CD4-positive, alpha-beta memory T cell (primary cell): ENCODE results near the gene CCSER1. TPM values are rescaled to one million over a fixed set of nuclear protein-coding genes. Genes with fewer than 3 reads are reported as not detected.

Experiments used
- CTCF ChIA-PET: fragments of 350-600 bp; sonication (Branson Sonifier 250); formaldehyde crosslinking; loops from one replicate; lab custom pipeline; 2021; ENCODE audit warnings: inconsistent platforms; ENCODE audit not compliant: partially characterized antibody; lab: Charles Lee
- POLR2A ChIA-PET: fragments of 350-600 bp; sonication (Branson Sonifier 250); formaldehyde crosslinking; loops from one replicate; lab custom pipeline; 2021; ENCODE audit not compliant: partially characterized antibody; lab: Charles Lee
- DNase-seq, 5 donors: peaks; one replicate each; pipeline versions ENCODE4 v3.0.0 to v3.0.0-alpha.2; 2020 to 2022; ENCODE audit warnings: mixed read lengths in 1 of 5
- H3K27ac ChIP-seq: one replicate; pipeline ENCODE4 v1.7.0; 2013; ENCODE audit warnings: low read depth, low read length
- H3K27me3 ChIP-seq: 2 replicates; pipeline ENCODE4 v1.7.0; 2013; ENCODE audit warnings: mild to moderate bottlenecking, low read length, moderate library complexity; ENCODE audit not compliant: insufficient read depth
- H3K36me3 ChIP-seq: 2 replicates; pipeline ENCODE4 v1.7.0; 2013; ENCODE audit warnings: mild to moderate bottlenecking, low read length, moderate library complexity; ENCODE audit not compliant: insufficient read depth
- H3K4me1 ChIP-seq: 2 replicates; pipeline ENCODE4 v1.7.0; 2013; ENCODE audit warnings: mild to moderate bottlenecking, low read length, moderate library complexity; ENCODE audit not compliant: insufficient read depth
- H3K4me3 ChIP-seq, 2 donors: one replicate each; pipeline ENCODE4 v1.7.0; 2013; ENCODE audit warnings: low read length in 2 of 2, mild to moderate bottlenecking in 1 of 2
- H3K9me3 ChIP-seq, 2 donors: one replicate each; pipeline ENCODE4 v1.7.0; 2013; ENCODE audit warnings: low read length in 2 of 2, control low read depth in 1 of 2; ENCODE audit not compliant: control insufficient read depth in 1 of 2
- H3K27ac Mint-ChIP-seq, 7 donors: one replicate each; pipeline ENCODE4 v1.8.0; 2020 to 2021; ENCODE audit warnings: mixed read lengths in 7 of 7, mild to moderate bottlenecking in 6 of 7, inconsistent platforms in 3 of 7, moderate library complexity in 3 of 7
- H3K27me3 Mint-ChIP-seq, 2 donors: one replicate each; pipeline ENCODE4 v1.8.0; 2020 to 2021; ENCODE audit warnings: mixed read lengths in 2 of 2
- H3K36me3 Mint-ChIP-seq, 2 donors: one replicate each; pipeline ENCODE4 v1.8.0; 2020 to 2021; ENCODE audit warnings: mixed read lengths in 2 of 2, inconsistent platforms in 1 of 2, mild to moderate bottlenecking in 1 of 2
- H3K4me1 Mint-ChIP-seq, 4 donors: one replicate each; pipeline ENCODE4 v1.8.0; 2020 to 2021; ENCODE audit warnings: mixed read lengths in 4 of 4, mild to moderate bottlenecking in 1 of 4
- H3K4me3 Mint-ChIP-seq, 8 donors: one replicate each; pipeline ENCODE4 v1.8.0; 2020 to 2021; ENCODE audit warnings: mixed read lengths in 8 of 8, mild to moderate bottlenecking in 7 of 8, moderate library complexity in 6 of 8, inconsistent platforms in 3 of 8
- H3K9me3 Mint-ChIP-seq, 8 donors: one replicate each; pipeline ENCODE4 v1.8.0; 2020 to 2021; ENCODE audit warnings: mixed read lengths in 8 of 8, mild to moderate bottlenecking in 5 of 8, inconsistent platforms in 3 of 8, moderate library complexity in 1 of 8
- intact Hi-C: fragments of 100-400 bp; cut with micrococcal nuclease; formaldehyde crosslinking; loops from one replicate; pipeline ENCODE4 v1.15.1; 2023
- polyA plus RNA-seq, 2 donors: library from polyadenylated mRNA; unstranded; fragments of 300-500 nt; fragmentation: Illumina TruSeq; gene quantifications; one replicate each; pipeline ENCODE4 v1.2.3, GENCODE V29; 2021
- total RNA-seq, 2 experiments: library from RNA; stranded (reverse); gene quantifications; one replicate each; pipeline ENCODE4 v1.2.3, GENCODE V29; 2021

CCSER1 gene
- total and polyA plus RNA-seq, 4 experiments from 2014 or later: 0.47 to 2.0 (median 1.7) TPM; not detected in 1

DNA sequence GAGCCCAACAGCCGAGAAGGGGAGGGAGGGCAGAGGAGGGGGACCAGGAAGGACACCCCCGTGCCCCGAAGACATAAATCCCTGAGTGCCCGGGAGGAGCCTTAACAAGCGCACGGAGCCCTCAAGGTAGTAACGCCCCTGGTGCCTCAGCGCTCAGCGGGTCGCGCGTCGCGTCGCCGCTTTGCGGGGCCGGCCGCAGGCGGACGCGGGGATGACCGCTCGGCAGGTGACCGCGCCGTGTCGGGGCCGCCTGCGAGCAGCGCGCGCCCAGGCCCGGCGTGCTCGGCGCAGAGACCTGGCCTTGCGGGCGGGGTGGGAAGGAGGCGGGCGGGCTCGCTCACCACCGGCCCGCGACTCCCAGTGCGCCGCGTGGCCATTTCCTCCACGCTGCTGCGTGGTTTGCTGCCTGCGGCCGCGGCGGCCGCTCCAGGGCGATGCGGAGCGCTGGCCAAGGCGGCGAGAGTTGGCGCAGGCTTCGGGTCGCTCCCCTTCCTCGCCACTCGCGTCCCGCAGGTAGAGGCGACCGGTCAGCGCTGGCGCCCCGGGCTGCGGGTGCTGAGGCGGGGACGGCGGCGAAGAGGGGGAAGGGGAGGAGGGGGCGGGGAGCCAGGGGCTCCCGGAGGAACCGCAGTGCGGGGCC, 632 bp downstream of the CCSER1 start:
- Mint-ChIP-seq H3K36me3 (no peaks in the 10 kb centered on the region), H3K4me3 (peak overlapping the region; percentile 83 to 96 (median 86)), H3K27me3 (peaks cover 25 to 27% of the 10 kb centered on the region in 2 donors), H3K27ac (peak overlapping the region in 6 of 7 donors; percentile 54 to 93 (median 74)), H3K4me1 (peaks cover 16 to 28% (median 19%) of the 10 kb centered on the region in 4 donors), H3K9me3 (no peaks in the 10 kb centered on the region)
- Histone ChIP-seq H3K4me1 (peaks cover 18% of the 10 kb centered on the region), H3K27ac (no peak overlapping the region), H3K36me3 (no peaks in the 10 kb centered on the region), H3K4me3 (peak overlapping the region in 1 of 2 donors; percentile 43), H3K9me3 (no peaks in the 10 kb centered on the region), H3K27me3 (no peaks in the 10 kb centered on the region)
- intact Hi-C loops: loop anchor here (2.0 kb wide), 1 partner anchor 1017 kb away; the partner anchor contains the start of gene TIGD2
- ChIA-PET POLR2A (interaction anchor here (0.7 kb wide), 1 partner anchor 83 kb away, joined by 3 read pairs; no protein-coding TSS in a partner anchor), CTCF (no interaction called here)
- no peak for DNase-seq

DNA sequence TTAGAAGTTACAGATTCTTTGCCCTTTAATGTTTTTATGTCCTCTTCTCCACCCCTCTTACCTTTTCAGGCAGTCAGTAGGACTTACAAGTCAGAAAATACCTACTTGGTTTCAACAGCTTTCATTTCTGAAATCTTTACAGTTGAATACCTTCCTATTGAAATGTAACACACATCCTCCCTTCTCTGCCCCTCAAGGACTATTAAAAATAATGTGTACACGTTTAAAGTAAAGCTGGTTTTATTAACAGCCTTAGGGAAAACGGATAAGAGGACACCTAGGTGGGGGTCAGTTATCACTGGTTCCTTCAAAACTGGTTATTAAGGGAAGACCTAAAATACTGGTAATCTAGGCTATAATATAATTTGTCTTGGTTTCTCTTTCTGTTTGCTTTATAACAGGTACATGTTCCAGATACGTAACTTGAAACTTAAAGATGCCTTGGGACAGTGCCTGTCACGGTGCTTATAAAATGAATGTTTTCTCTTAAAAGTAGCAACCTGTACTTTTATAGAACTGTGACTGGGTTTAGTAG, 1.8 kb downstream of the CCSER1 start:
- Mint-ChIP-seq H3K27ac (peak overlapping the region in 5 of 7 donors; percentile 50 to 85 (median 58)), H3K4me1 (peaks cover 16 to 28% (median 19%) of the 10 kb centered on the region in 4 donors), H3K9me3 (peaks cover 0 to 2% (median 0%) of the 10 kb centered on the region in 8 donors), H3K27me3 (peaks cover 25 to 26% of the 10 kb centered on the region in 2 donors), H3K4me3 (peak overlapping the region; percentile 71 to 87 (median 82)), H3K36me3 (no peaks in the 10 kb centered on the region)
- POLR2A ChIA-PET: no interaction called here
- DNase-seq: no peak
- intact Hi-C loops: loop anchor here (2.0 kb wide), 1 partner anchor 1018 kb away; the partner anchor contains the start of gene TIGD2
- H3K36me3 ChIP-seq: no peaks in the 10 kb centered on the region
- peaks cover 18% of the 10 kb centered on the region for H3K4me1 ChIP-seq
- H3K27ac ChIP-seq: no peak overlapping the region
- CTCF ChIA-PET: no interaction called here
- no peak overlapping the region for H3K4me3 ChIP-seq
- H3K9me3 ChIP-seq: no peaks in the 10 kb centered on the region
- no peaks in the 10 kb centered on the region for H3K27me3 ChIP-seq

DNA sequence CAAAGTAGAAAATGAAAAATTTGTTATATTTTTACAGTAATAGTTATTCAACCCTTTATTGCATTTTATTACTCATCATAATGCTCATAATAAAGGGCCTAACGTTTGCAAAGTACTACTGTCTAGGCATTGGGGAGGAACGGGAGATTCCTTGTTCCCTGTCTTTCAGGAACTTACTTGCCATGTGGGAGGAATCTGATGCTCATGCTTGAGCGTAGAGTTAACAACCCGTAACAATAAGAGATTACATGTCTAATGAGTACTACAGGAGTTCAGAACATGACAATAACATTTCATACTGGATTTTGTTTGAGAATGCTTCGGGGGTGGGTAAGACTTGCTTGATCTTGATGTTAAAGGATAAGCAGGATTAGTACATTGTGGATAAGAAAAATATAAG, 2.9 kb downstream of the CCSER1 start:
- H3K27me3 ChIP-seq: no peaks in the 10 kb centered on the region
- H3K4me3 ChIP-seq: no peak overlapping the region
- intact Hi-C loops: no loop called here
- H3K9me3 ChIP-seq: no peaks in the 10 kb centered on the region
- no peak overlapping the region for H3K27ac ChIP-seq
- CTCF ChIA-PET: no interaction called here
- Mint-ChIP-seq H3K4me1 (peaks cover 16 to 28% (median 19%) of the 10 kb centered on the region in 4 donors), H3K36me3 (no peaks in the 10 kb centered on the region), H3K9me3 (peaks cover 0 to 2% (median 0%) of the 10 kb centered on the region in 8 donors), H3K4me3 (no peak overlapping the region), H3K27me3 (peaks cover 24 to 25% of the 10 kb centered on the region in 2 donors), H3K27ac (no peak overlapping the region)
- DNase-seq: no peak
- peaks cover 18% of the 10 kb centered on the region for H3K4me1 ChIP-seq
- POLR2A ChIA-PET: no interaction called here
- H3K36me3 ChIP-seq: no peaks in the 10 kb centered on the region

DNA sequence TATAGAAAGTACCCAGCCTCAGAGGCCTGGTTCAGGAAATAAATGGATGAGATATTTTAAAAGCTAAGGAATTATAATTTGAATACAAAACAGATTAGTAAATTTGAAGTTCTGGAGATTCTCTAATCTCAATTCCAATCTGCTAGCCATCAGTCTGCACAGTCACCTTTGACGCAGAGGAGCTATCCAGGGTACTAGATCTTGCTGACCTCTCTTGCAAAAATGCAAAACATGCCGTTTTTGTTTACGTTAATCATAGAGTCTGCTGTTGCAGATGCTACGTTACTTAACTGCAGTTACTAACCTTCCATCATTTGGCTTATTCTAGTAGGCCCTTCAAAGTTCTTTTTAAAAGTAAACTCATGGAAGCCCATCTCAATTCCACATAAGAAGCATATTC, 10.4 kb downstream of the CCSER1 start:
- Mint-ChIP-seq H3K27me3 (peaks cover 0 to 1% of the 10 kb centered on the region in 2 donors), H3K4me1 (no peaks in the 10 kb centered on the region), H3K36me3 (no peaks in the 10 kb centered on the region), H3K9me3 (peaks cover 0 to 2% (median 0%) of the 10 kb centered on the region in 8 donors), H3K4me3 (no peak overlapping the region), H3K27ac (no peak overlapping the region)
- no peak overlapping the region for H3K27ac ChIP-seq
- H3K4me1 ChIP-seq: no peaks in the 10 kb centered on the region
- H3K4me3 ChIP-seq: no peak overlapping the region
- DNase-seq: no peak
- ChIA-PET CTCF (no interaction called here), POLR2A (no interaction called here)
- intact Hi-C loops: no loop called here
- H3K27me3 ChIP-seq: no peaks in the 10 kb centered on the region
- H3K36me3 ChIP-seq: no peaks in the 10 kb centered on the region
- H3K9me3 ChIP-seq: no peaks in the 10 kb centered on the region

DNA sequence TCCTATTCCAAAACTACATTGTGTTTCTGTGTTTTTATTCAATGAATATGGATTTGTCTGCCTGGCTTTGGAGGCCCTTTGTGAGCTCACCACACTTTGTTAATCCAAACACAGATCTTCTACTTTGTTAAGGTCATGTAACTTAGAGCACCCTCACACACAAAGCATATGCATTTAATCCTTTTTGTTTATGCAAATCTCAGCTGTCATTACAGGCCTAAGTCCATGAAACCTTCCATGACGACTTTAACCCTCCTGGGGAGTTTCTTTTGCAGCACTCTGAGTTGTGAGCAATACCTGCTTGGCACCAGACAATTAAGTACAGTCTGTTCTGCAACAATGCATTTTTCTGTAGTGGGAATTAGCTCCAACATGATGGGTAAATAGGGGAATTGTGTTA, 14.9 kb downstream of the CCSER1 start:
- Mint-ChIP-seq H3K27me3 (peaks cover 0 to 1% of the 10 kb centered on the region in 2 donors), H3K9me3 (peaks cover 0 to 2% (median 0%) of the 10 kb centered on the region in 8 donors), H3K4me1 (no peaks in the 10 kb centered on the region), H3K27ac (no peak overlapping the region), H3K36me3 (no peaks in the 10 kb centered on the region), H3K4me3 (no peak overlapping the region)
- Histone ChIP-seq H3K4me3 (no peak overlapping the region), H3K4me1 (no peaks in the 10 kb centered on the region), H3K9me3 (no peaks in the 10 kb centered on the region), H3K36me3 (no peaks in the 10 kb centered on the region), H3K27me3 (no peaks in the 10 kb centered on the region), H3K27ac (no peak overlapping the region)
- intact Hi-C loops: no loop called here
- CTCF ChIA-PET: no interaction called here
- DNase-seq: no peak
- POLR2A ChIA-PET: no interaction called here

DNA sequence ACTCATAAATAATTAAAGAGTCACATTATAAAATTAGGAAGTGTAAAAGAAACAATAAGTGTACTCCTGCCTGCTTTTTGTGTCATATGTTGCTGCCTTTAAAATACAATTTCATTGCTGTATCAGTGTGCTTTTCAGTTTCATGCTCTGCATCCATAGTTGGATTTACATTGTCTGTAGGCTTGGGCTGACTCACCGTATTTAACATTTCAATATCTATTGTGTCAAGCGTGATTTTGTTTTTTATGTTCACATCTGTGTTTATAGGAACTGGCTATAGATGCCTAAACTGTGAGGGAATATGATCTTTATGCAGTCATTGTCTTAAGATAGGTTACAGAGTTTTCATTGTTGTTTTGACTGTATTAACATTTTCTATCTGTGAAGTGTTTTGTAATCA, 18.1 kb downstream of the CCSER1 start:
- no peaks in the 10 kb centered on the region for H3K9me3 Mint-ChIP-seq
- H3K36me3 Mint-ChIP-seq: no peaks in the 10 kb centered on the region
- Histone ChIP-seq H3K9me3 (no peaks in the 10 kb centered on the region), H3K4me3 (no peak overlapping the region), H3K27ac (no peak overlapping the region), H3K4me1 (no peaks in the 10 kb centered on the region), H3K36me3 (no peaks in the 10 kb centered on the region), H3K27me3 (no peaks in the 10 kb centered on the region)
- intact Hi-C loops: no loop called here
- POLR2A ChIA-PET: no interaction called here
- H3K4me1 Mint-ChIP-seq: no peaks in the 10 kb centered on the region
- no peak overlapping the region for H3K27ac Mint-ChIP-seq
- peaks cover 0 to 1% of the 10 kb centered on the region in 2 donors for H3K27me3 Mint-ChIP-seq
- no peak overlapping the region for H3K4me3 Mint-ChIP-seq
- no peak for DNase-seq
- CTCF ChIA-PET: no interaction called here

DNA sequence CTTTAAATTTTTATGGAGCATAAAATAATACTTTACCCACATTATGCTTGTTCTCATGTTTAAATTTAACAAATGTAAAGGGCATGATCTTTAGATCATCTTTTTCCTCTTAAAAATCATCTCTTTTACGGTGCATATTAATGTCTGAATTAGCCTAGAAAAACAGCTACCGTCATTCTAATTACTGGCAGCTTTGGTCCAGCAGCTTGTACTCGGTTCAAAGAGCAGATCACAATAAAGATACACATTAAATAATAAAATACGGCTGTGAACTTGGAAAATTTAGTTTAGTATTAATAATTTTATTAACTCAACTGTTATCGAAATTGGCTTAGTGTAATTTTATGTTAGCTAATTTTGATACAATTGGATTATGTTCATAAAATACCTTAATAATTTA, 19.1 kb downstream of the CCSER1 start:
- intact Hi-C loops: no loop called here
- ChIA-PET POLR2A (no interaction called here), CTCF (no interaction called here)
- H3K27ac ChIP-seq: no peak overlapping the region
- H3K9me3 Mint-ChIP-seq: no peaks in the 10 kb centered on the region
- H3K27me3 Mint-ChIP-seq: peaks cover 0 to 1% of the 10 kb centered on the region in 2 donors
- H3K36me3 Mint-ChIP-seq: no peaks in the 10 kb centered on the region
- no peaks in the 10 kb centered on the region for H3K4me1 ChIP-seq
- DNase-seq: no peak
- H3K27ac Mint-ChIP-seq: no peak overlapping the region
- H3K9me3 ChIP-seq: no peaks in the 10 kb centered on the region
- H3K36me3 ChIP-seq: no peaks in the 10 kb centered on the region
- no peak overlapping the region for H3K4me3 ChIP-seq
- H3K4me1 Mint-ChIP-seq: no peaks in the 10 kb centered on the region
- no peak overlapping the region for H3K4me3 Mint-ChIP-seq
- H3K27me3 ChIP-seq: no peaks in the 10 kb centered on the region
